ENCODE results near the gene MTHFSD. TPM values are rescaled to one million over a fixed set of nuclear protein-coding genes. Genes with fewer than 3 reads are reported as not detected.

Gene MTHFSD
- total and polyA plus RNA-seq, 10 of the 15 experiments (the other 5 are each of a cell fraction or from before 2014, with no cell fraction given), result 2.2 to 24.5 (median 18.1) TPM

GRCh38 chr16:86553356-86553755, 1.7 kb downstream of the MTHFSD start (continued):
- no peak for TF ChIP-seq EED (IDR thresholded peaks at IDR 0.05; ENCODE audit: low read depth)
- no peak for TF ChIP-seq RELA (IDR thresholded peaks at IDR 0.05; ENCODE audit: borderline replicate concordance, partially characterized antibody)
- TF ChIP-seq RCOR1 (conservative IDR thresholded peaks at IDR 0.05; ENCODE audit: low read depth, low read length), result no peak
- no peak for TF ChIP-seq ATF3 (IDR thresholded peaks at IDR 0.05; ENCODE audit: borderline replicate concordance, extremely low read depth, low read depth, low read length)
- no peak for TF ChIP-seq RB1 (IDR thresholded peaks at IDR 0.05; ENCODE audit: borderline replicate concordance)
- TF ChIP-seq CHD4 (IDR thresholded peaks at IDR 0.05), result no peak
- TF ChIP-seq IRF4 (IDR thresholded peaks at IDR 0.05; ENCODE audit: low read depth, low read length), result no peak

DNA sequence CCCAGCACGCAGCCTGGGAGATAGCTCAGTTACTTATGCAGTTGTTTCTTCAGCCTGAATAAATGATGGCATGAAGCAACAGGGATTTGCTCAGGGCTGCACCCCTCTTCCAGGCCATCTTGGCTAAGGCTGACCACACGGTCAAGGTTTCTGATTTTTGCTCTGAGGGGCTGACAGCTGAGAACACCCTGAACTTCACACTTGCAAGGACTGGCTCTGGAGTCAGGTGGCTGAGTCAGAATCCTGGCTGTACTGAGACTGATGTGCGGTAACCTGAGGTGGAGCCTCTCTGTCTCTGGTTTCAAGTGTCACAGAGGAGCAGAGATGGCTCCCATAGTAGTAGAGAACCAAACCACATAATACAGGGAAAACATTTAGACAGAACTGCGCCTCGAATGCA, 4.8 kb downstream of the MTHFSD start:
- FAIRE-seq, result no peak
- Histone ChIP-seq H3K27ac (ENCODE audit: control insufficient read depth, insufficient read depth) (no peak overlapping the region), H3K27me3 (replicated peaks in 1 of 2; ENCODE audit: control insufficient read depth in 2 of 2, insufficient read depth in 2 of 2, low read length in 1 of 2) (no peaks in the 10 kb centered on the region), H3K36me3 (ENCODE audit: control insufficient read depth in 2 of 2, insufficient read depth in 2 of 2, low read length in 1 of 2) (peaks cover 0 to 13% of the 10 kb centered on the region in 2 experiments; a peak in 3 of 4 replicates), H4K20me1 (ENCODE audit: control insufficient read depth, insufficient read depth) (no peaks in the 10 kb centered on the region), H3K9me3 (replicated peaks; ENCODE audit: control insufficient read depth, insufficient read depth, low read length) (no peaks in the 10 kb centered on the region; the same call in 2 of the 3 replicates), H3K4me2 (ENCODE audit: control insufficient read depth, insufficient read depth) (no peak overlapping the region), H3K79me2 (ENCODE audit: control insufficient read depth, insufficient read depth, low read length) (peaks cover 10% of the 10 kb centered on the region), H3K4me1 (ENCODE audit: control insufficient read depth, insufficient read depth, low read length) (no peaks in the 10 kb centered on the region), H2AFZ (ENCODE audit: control insufficient read depth, low read depth, low read length) (no peak overlapping the region), H3K4me3 (no peak overlapping the region), H3K9ac (ENCODE audit: control insufficient read depth, insufficient read depth, low read length) (no peak overlapping the region)
- ChIA-PET CTCF (no interaction called here), POLR2A (no interaction called here), RAD21 (ENCODE audit: unreplicated experiment) (no interaction called here), SMC1A (ENCODE audit: uncharacterized antibody, unreplicated experiment) (no interaction called here)
- ATAC-seq, result no peak
- BruUV-seq (replicated peaks), result no TSS peak
- WGBS (ENCODE audit: insufficient coverage, insufficient replicate concordance, low lambda C conversion rate, missing lambda C conversion rate), result 94% methylated on average over 5 of the region's 5 CpGs
- no peak for TF ChIP-seq ETV6 (conservative IDR thresholded peaks at IDR 0.05 in 1 of 2, IDR thresholded peaks at IDR 0.05 in 1 of 2; ENCODE audit: borderline replicate concordance in 1 of 2, low read depth in 1 of 2)
- no peak for TF ChIP-seq TCF12 (IDR thresholded peaks at IDR 0.05; ENCODE audit: low read depth, low read length)
- no peak for TF ChIP-seq SIN3A (IDR thresholded peaks at IDR 0.05; ENCODE audit: low read depth, low read length)
- TF ChIP-seq, protein P1, sequence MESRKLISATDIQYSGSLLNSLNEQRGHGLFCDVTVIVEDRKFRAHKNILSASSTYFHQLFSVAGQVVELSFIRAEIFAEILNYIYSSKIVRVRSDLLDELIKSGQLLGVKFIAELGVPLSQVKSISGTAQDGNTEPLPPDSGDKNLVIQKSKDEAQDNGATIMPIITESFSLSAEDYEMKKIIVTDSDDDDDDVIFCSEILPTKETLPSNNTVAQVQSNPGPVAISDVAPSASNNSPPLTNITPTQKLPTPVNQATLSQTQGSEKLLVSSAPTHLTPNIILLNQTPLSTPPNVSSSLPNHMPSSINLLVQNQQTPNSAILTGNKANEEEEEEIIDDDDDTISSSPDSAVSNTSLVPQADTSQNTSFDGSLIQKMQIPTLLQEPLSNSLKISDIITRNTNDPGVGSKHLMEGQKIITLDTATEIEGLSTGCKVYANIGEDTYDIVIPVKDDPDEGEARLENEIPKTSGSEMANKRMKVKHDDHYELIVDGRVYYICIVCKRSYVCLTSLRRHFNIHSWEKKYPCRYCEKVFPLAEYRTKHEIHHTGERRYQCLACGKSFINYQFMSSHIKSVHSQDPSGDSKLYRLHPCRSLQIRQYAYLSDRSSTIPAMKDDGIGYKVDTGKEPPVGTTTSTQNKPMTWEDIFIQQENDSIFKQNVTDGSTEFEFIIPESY (IDR thresholded peaks at IDR 0.05), result no peak
- no peak for TF ChIP-seq PBX3 (IDR thresholded peaks at IDR 0.05; ENCODE audit: insufficient replicate concordance, low read depth, low read length)
- TF ChIP-seq KAT2A (conservative IDR thresholded peaks at IDR 0.05; ENCODE audit: control insufficient read depth, low read depth, low read length), result no peak
- no peak for TF ChIP-seq DPF2 (IDR thresholded peaks at IDR 0.05)
- no peak for TF ChIP-seq ASH2L (IDR thresholded peaks at IDR 0.05; ENCODE audit: borderline replicate concordance, low read depth)
- DNase-seq (ENCODE audit: low read depth, low spot score), result no peak
- intact Hi-C loops (cut with micrococcal nuclease; ENCODE audit: unreplicated experiment) (no loop called here), in situ Hi-C loops (cut with MboI) (loop anchor here (10.0 kb wide), 1 partner anchor 845 kb away; the partner anchor contains the start of gene MAP1LC3B)

Data from GM12878 (cell line).